ENCODE measurements around the gene ERFL.

Gene ERFL

DNA sequence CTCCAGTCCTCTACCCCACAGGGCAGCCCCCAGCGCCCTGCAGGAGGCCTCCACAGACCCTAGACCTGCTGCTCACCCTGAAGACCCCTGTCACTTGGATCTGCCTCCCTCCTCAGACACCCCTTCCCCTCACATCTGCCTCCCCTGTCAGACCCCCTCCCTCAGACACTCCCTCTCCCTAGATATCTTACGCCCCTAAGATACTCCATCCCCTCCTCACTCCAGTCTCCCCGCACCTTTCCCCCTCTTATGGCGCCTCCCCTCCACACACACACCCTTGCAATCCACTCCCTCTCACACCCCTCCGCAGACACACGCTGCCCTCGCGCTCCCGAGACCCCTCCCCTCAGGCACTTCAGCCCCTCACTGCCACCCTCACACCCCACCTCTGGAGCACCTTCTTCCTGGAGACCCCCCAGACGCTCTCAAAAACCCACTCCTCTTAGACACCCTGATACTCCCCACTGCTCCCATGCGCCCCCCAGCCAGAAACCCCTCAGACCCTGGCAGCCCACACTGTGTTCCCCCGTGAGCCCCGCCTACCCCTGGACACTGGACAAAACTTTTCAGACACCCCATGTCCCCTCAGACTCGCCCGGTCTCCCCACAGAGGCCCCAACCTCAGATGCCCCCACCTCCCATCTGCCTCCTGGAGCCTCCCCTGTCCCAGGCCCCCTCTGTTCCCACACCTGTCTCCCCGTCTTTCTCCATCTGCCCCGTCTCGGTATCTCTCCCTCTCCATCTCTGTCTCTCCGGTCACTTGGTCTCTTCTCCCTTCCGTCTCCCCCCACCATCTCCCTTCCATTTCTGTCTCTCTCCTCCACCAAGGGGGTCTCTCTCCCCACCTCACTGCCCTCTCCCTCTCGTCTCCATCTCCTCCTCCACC, 14.5 kb downstream of the ERFL start:
- TF ChIP-seq, protein P1, sequence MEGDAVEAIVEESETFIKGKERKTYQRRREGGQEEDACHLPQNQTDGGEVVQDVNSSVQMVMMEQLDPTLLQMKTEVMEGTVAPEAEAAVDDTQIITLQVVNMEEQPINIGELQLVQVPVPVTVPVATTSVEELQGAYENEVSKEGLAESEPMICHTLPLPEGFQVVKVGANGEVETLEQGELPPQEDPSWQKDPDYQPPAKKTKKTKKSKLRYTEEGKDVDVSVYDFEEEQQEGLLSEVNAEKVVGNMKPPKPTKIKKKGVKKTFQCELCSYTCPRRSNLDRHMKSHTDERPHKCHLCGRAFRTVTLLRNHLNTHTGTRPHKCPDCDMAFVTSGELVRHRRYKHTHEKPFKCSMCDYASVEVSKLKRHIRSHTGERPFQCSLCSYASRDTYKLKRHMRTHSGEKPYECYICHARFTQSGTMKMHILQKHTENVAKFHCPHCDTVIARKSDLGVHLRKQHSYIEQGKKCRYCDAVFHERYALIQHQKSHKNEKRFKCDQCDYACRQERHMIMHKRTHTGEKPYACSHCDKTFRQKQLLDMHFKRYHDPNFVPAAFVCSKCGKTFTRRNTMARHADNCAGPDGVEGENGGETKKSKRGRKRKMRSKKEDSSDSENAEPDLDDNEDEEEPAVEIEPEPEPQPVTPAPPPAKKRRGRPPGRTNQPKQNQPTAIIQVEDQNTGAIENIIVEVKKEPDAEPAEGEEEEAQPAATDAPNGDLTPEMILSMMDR (conservative IDR thresholded peaks at IDR 0.05; ENCODE audit: control insufficient read depth, insufficient read depth, low read depth, low read length) = no peak
- no peak overlapping the region for H3K4me3 ChIP-seq (ENCODE audit: control insufficient read depth, low read depth, low read length)
- no peak for DNase-seq (ENCODE audit: low read depth)

DNA sequence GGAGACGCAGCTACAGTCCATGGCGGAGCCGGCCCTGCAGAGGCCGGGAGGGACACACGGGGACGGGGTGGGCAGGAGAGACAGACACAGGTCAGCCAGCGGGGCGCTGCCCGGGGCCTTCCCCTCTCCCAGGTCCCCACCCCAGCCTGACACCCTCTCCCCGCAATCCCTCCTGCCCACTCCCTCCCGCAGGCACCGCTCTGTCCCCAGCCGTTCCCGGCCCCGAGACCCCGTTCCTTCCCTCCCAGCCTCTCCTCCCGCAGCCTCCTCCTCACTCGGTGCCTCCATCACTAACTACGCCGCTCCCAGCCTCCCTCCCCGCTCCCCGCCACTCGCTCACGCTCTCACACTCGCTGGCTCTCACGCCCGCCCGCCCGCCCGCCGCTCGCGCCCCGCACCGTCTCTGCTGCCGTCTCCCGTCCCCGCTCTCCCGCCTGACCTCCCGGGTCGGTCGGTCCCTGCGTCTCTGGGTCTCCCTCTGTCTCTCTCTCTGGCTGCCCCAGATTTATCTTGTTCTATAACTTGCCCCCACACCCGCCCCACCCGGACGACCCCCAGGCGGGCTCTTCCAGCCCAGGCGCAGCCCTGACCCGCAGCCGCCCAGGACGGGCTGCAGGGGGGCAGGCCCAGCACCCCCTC, 15.2 kb downstream of the ERFL start:
- TF ChIP-seq, protein P1 (conservative IDR thresholded peaks at IDR 0.05; ENCODE audit: control insufficient read depth, insufficient read depth, low read depth, low read length) = no peak
- DNase-seq (ENCODE audit: low read depth) = no peak
- H3K4me3 ChIP-seq (ENCODE audit: control insufficient read depth, low read depth, low read length) = no peak overlapping the region

DNA sequence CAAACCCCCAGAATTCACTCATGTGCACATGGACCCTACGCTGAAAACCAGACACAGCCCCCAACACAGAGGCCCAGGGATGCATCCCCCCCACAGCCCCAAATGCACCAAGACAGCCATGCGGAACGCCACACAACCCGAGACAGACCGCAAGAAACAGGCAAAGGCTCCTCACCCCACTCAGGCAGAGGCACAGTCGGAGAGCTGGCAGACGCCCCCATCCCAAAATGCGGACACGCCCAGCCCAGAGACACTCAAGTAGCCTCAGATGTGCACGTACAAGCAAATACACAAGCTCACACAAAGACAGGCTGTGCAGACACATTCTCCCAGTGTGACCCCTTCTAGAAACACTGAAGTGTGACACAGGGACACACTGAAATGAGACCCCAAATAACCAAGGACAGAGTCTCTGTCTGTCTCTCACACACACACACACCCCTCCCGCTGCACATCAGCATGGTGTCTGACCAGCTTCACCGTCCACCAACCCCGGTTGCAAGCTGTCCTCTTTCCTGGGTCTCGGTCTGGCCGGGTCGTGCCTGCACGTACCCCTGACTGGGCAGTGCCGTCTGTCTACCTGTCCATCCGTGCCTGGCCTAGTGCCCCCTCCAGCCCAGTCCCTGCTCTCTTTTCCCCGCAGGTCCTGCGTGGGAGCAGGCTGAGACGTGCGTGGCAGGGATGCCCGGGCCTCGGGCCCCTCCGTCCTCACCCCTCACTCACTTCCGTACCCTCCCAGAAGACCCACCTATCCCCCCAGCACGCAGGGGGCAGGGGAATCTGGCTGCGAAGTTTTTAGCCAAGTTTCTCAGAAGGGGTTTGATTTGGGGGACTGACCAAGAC, 16.1 kb downstream of the ERFL start:
- TF ChIP-seq, protein P1 (conservative IDR thresholded peaks at IDR 0.05; ENCODE audit: control insufficient read depth, insufficient read depth, low read depth, low read length) = no peak
- H3K4me3 ChIP-seq (ENCODE audit: control insufficient read depth, low read depth, low read length) = no peak overlapping the region
- DNase-seq (ENCODE audit: low read depth) = no peak

DNA sequence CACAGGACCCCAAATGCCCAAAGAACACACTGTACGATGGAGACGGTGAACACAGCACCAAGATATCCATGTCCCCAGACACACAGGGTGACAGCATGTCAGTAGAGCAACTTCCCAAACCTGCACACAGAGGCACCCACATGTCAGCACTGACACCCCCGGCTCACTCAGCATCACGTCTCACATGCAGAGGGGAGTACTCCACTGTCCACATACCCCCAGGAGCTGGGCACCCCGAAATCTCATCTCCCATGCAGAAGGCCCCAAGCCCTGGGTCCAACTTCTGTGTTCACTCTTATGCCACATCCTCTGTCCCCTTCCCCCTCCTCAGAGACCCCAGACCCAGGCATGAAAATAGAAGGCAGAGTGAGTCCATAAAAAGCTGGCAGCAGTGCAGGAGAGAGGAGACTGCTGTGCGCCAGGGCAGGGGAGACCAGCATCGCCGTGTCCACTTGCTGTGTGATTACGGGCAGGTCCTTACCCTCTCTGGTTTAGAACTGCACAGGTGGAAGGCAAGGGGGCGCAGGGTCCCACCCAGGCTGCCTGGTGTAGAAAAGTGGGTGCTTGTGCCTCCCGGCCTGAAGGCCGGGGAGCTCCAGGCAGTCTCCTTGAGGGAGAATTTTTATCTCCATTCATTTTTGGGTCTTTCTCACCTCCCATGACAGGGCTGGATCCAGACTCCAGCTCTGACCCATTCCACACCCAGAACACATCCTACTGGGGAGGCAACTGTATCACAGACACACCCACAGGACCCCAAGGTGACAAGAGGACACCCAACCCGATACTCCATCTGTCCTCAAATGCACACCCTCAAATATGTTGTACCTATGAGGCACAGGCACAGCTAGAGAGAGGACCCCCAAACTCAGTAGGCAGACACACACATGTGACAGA, 17.0 kb downstream of the ERFL start:
- no peak overlapping the region for H3K4me3 ChIP-seq (ENCODE audit: control insufficient read depth, low read depth, low read length)
- DNase-seq (ENCODE audit: low read depth) = no peak
- TF ChIP-seq, protein P1 (conservative IDR thresholded peaks at IDR 0.05; ENCODE audit: control insufficient read depth, insufficient read depth, low read depth, low read length) = no peak

DNA sequence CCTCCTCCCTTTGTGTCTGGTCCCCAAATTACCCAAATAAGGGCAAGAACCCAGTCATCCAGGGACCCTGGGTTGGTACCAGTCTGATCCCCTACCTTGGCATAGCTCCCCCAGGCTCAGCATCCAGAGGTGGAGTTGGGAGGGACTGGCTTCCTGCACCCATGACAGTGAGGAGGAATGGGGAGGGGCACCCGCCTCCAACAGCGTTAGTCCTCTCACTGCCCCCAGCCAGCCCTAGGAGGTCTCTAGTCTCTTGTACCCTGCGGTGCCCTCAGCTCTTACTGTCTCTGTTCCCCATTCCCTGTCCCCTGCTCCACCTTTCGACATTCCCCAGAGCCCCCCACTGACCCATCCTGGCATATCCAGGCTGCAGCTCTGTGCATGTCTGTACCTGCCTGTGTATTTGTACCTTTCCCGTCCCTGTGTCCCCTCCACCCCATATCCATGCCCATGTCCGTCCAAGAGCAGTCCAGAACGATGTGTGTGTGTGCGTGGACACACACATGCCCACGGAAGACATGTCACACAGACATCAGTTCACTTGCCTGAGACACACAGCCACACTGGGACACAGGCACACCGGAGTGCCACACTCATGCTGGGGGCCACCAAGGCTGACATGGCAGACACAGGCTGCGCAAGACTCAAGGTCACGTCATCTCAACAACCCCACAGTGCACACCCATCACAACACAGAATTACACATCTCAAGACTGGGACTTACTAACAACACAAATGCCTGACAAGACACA, 17.8 kb downstream of the ERFL start:
- DNase-seq (ENCODE audit: low read depth) = no peak
- no peak overlapping the region for H3K4me3 ChIP-seq (ENCODE audit: control insufficient read depth, low read depth, low read length)
- TF ChIP-seq, protein P1 (conservative IDR thresholded peaks at IDR 0.05; ENCODE audit: control insufficient read depth, insufficient read depth, low read depth, low read length) = no peak

Data from fibroblast of mammary gland (primary cell).